ENCODE results near the gene VAMP5.
"Not testable (repeated sequence)": the region's sequence is repeated elsewhere in the genome, so short reads cannot be mapped to it uniquely, and the experiment has no call there.

VAMP5 gene

DNA sequence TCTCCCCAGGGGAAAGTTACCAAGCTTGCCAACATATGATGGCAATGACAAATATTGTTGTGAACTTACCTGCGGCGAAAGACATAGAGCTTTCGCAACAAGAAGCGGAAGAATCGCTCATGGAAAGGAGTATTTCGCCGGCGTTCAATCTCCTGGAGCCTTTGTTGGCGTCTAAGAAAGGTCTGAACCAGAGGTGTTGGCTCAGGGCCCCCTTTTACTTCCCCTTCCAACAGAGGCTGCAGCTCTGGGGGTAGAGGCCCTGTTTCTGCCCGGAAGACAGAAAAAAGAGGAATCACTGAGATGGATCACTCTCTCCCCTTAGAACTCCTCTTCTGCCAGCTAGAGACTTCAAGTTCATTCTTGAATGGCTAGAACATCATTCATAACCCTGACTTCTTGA is 33.7 kb upstream of the VAMP5 start:
- no peak for DNase-seq (ENCODE audit: low spot score)

DNA sequence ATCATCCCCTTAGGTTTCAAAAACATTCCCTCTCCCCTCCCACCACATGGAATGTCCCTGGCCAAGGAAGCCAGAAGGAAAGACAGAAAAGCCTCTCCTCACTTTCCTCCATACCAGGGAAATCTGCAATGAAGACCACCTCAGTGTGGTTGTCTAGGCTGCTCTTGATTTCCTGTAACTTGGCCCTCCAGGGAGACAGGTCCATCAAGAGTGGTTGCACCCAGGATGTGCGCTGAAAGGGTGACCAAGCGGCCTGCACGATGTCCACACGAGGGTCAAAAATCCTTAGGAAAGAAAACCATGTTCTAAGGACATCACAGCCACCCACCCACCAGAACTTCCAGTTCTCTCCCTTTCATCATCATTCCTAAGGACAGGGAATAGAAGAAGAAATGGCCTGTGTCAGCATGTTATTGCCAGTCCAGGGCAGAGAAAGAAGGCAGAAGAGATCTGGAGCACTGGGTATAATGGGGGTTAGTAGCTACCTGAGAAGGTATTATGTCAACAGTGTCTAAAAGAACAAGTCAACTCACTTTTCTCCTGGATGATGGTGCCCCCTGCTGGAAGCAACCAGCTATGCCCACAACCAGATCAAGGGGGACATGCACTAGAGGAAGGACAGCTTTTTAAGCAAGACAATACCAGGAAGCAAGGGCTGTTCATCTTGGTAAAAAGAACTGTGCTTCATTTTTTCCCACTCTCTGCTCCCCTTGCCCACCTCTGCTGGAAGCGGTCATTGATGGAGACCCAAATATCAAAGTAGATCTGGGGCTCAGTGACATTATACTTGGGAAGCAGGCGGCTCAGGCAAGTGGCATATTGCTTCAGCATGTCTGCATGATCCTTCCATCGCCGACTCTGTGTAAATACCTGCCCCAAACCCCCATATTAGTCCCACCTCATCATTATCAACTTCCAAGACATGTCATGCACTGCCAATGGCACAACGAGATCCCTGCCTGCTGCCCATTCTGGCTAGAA is 32.2 kb upstream of the VAMP5 start:
- peak; percentile 58 for DNase-seq (ENCODE audit: low spot score)

DNA sequence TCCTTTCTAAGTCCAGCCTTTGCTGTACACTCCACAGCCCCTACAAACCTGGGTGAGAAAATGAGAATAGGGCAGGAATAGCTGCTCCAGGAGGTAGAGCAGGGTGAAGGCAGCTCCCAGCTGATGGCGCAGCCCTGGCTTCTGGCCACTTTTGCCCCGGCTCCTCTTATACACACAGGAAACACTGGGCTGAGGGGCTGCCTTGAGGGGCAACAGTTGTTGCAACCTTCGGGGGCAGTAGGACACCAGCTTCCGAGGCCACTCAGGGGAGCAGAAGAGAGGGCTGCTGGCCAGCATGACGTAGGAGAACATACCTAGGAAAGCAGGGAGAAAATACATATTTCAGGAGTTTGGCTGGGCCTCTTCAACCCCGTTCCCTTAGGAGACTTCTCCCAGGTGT is 31.0 kb upstream of the VAMP5 start:
- no peak for DNase-seq (ENCODE audit: low spot score)

DNA sequence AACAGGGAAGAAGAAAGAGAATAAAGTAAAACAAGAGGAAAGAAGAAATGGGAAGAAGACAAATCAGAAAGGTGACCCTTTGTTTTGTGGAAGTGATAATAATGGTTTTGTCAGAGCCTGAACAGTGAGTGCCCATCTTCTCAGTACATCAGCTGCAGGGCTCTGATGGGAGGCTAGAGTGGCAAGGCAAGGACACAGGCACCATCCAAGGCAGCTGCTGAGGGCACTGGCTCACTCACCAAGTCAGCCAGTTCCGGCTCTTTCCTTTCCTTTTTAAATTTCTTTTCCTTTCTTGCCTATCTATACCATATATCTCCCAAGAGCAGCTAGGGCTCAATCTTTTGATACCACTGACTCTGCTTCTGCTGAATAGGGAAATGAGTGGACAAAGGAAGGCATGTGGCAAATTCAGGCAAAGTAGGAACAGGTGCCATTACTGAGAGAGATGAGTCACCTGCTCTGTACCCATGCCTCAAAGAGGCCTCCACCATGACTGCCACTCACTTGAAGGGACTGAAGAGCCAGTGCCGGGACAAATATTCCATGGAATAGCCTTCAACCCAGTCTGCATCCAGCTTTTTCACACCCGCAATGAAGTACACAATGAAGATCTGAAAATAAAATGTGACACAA is 29.1 kb upstream of the VAMP5 start:
- DNase-seq (ENCODE audit: low spot score), result no peak

DNA sequence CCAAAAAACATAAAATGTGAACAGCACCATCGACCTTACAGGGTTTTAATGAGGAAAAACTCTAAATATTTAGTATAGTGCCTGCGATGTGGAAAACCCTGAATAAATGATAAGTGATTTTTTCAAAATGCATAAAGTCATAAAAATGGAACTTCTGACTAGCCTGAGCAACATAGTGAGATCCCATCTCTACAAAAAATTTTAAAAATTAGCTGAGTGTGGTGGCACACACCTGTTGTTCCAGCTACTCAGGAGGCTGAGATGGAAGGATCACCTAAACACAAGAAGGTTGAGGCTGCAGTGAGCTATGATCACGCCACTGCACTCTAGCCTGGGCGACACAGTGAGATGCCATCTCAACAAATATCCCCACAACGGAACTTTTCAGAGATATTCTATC is 27.1 kb upstream of the VAMP5 start:
- DNase-seq (ENCODE audit: low spot score), result no peak

DNA sequence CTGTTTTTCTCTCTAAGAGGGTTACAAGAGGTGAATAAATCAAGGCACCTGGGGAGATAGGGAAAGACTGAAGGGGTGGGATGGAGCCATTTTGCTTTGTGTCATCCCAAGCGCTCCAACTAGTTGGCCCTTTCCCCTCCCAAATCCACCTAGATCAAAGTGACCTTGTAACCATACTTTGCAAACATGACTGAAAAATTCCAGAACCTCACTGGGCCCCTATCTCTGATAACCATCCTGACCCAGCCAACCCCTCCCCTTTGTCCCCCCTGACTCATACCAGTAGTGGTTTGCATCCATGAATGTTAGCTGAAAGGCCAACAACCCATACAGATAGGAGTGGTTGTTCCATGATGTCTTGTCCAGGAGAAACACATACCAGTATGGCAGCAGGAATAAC is 26.1 kb upstream of the VAMP5 start:
- no peak for DNase-seq (ENCODE audit: low spot score)

DNA sequence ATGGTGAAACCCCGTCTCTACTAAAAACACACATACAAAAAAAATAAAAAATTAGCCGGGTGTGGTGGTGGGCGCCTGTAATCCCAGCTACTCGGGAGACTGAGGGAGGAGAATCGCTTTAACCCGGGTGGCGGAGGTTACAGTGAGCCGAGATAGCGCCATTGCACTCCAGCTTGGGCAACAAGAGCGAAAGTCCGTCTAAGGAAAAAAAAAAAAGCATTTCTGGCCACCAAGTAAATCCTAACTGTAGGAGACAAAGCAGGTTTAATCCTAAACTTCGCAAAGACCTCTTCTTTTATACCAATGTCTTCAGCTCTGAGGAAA is 23.9 kb upstream of the VAMP5 start:
- not testable (repeated sequence) for DNase-seq (ENCODE audit: low spot score)

DNA sequence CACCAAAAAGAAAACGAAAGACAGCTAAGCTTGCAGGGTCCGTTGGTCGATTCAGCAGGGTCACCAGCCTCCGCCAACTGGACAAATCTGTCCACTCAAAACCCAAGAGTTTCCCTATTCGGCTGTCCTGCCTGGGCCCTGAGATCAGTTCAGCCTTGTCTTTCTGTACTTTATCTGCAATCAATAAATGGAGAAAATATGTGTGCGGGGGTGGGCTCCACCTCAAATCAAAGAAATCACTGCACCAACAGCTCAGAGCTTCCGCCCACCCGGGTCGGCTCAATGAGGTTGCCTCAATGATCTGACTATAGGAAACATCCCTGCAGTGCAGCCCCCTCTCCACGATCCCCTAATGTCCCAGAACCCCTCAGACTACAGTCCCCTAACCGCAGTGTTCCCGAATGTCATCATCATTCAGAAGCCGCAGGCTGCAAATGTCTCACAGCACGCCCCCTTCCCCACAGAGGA is 23.4 kb upstream of the VAMP5 start:
- DNase-seq (ENCODE audit: low spot score), result no peak

DNA sequence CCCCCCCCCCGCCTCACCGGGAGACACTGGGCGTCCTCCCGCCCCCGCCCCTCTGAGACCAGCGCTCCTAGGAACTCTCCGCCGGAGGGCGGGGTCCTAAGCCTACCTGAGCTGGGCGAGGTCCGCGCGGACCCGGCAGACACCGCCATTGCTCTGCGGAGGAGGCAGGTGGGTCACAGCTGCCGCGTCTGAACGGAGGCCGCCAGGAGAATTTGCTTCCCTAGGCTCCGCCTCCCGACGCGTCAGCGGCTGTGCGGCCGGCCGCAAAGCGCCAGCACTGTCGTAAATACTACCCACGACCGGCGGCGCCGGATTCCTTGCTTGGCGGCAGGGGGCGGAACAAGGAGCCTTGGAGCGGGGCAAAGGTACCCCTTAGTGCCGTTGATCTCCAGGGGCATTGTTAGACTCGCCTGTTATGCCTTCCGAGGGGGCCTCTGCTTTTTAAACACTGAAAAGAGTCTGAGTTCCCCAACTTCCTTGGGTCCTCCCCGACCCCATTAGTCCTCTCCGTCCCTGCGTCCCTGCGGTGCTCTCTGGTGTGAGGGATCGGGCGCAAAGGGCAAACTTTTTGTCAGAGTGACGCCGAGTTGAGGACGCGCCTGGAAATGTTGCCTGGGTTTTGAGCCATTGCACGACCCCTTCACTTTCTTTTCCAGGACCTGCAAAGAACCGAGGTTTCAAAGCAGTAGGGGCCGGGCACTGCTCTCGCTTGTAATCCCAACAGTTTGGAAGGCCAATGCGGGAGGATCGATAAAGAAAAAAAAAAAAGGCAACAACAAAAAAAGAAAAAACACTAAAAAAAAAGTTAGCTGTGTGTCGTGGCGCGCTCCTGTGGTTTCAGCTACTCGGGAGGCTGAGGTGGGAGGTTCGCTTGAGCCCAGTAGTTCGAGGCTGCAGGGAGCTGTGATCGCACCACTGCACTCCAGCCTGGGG is 22.7 kb upstream of the VAMP5 start, which contains the start of gene GGCX:
Gene GGCX, minus strand, starts transcription at position 214 of the 933 bp plus-strand sequence. Its CDS starts 65 bp downstream, at position 149.
- DNase-seq (ENCODE audit: low spot score), result peak; percentile 87

DNA sequence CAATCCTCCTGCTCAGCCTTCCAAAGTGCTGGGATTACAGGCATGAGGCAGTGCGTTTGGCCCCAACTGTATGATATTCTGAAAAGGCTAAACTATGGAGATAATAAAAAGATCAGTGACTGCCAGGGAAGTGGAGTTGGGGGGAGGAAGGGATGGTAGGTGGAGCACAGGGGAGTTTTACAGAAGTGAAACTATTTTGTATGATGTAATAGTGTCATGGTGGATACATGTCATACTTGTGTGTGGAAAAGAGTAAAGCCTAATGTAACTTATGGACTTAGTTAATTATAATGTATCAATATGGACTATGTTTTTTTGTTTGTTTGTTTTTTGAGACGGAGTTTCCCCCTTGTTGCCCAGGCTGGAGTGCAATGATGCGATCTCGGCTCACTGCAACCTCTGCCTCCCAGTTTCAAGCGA is 20.1 kb upstream of the VAMP5 start:
- no peak for DNase-seq (ENCODE audit: low spot score)

DNA sequence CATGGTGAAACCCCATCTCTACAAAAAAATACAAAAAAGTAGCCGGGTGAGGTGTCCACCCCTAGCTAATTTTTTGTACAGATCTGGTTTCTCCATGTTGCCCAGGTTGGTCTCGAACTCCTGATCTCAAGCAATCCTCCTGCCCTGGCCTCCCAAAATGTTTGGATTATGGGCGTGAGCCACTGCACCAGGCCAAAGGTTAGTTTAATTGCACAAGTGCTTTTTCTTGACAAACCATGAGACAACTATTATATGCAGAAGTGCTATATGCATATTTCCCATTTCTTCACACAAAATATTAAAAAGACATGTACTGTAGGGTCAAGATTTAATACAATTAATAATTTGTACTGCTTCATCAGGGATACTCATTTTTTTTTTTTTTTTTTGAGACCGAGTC is 18.0 kb upstream of the VAMP5 start:
- no peak for DNase-seq (ENCODE audit: low spot score)

DNA sequence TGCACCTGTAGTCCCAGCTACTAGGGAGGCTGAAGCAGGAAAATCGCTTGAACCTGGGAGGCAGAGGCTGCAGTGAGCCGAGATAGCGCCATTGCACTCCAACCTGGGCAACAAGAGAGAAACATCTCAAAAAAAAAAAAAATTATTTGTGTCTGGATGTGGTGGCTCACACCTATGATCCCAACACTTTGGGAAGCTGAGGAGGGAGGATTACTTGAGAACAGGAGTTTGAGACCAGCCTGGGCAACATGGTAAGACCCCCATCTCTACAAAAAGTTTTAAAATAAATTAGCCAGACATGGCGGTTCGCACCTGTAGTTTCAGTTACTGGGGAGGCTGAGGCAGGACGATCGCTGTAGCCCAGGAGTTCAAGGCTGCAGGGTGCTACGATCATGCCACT is 8.5 kb upstream of the VAMP5 start:
- no peak for DNase-seq (ENCODE audit: low spot score)

DNA sequence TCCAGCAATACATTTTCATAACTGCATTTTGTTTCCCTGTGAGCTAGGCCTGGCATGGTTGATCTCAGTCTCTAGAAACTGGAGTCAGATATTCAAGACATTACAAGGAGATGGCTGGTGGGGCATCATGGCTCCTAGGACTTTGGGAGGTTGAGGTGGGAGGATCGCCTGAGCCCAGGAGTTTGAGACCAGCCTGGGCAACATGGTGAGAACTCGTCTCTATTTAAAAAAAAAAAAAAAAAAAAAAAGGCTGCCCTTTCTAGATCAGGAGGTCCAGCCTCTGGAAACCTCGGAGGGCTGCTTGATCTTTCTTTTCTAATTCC is 7.2 kb upstream of the VAMP5 start:
- DNase-seq (ENCODE audit: low spot score), result no peak

DNA sequence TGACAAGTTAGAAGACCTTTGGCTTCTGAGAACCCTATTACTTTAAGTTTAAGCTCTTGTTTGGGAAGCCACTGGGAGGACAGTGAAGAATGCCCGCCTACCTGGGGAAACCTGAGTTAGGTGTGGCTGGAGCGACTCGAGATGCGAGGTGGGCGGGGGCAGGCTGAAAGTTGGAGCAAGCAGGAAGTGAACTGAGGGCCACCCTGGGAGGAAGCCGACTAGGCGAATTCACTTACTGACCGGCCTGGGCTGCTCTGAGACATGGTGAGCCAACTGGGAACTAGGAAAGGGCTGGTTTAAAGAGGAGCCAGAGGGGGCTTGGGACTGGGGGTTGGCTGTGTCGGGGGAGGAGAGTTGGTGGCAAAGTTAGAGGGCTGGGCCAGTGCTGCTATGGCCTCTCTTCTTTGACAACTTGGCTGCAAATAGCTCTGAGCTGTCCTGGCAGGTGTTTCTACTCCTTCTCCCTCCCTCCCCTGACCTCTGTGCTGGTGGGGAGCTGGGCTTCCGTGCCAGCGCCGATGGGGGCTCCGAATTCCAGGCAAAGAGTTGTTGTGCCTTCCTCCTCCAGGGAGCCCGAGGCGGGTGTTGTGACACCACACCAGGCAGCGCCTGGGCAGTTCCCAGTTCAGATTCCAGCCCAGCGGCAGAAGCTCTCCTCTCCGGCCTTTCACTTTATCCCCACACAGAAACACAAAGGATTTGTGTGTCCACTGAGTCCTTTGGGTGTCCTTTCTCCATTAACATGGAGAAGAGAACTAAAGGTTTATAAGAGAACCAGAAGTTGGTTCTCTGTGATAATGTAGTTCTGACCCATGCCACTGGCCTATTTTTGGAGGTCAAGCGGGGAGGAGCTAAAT is 6.6 kb upstream of the VAMP5 start, which contains the start of gene VAMP8:
Gene VAMP8, plus strand, starts transcription at position 201 of the 857 bp plus-strand sequence. Its CDS starts 61 bp downstream, at position 262.
- no peak for DNase-seq (ENCODE audit: low spot score)

DNA sequence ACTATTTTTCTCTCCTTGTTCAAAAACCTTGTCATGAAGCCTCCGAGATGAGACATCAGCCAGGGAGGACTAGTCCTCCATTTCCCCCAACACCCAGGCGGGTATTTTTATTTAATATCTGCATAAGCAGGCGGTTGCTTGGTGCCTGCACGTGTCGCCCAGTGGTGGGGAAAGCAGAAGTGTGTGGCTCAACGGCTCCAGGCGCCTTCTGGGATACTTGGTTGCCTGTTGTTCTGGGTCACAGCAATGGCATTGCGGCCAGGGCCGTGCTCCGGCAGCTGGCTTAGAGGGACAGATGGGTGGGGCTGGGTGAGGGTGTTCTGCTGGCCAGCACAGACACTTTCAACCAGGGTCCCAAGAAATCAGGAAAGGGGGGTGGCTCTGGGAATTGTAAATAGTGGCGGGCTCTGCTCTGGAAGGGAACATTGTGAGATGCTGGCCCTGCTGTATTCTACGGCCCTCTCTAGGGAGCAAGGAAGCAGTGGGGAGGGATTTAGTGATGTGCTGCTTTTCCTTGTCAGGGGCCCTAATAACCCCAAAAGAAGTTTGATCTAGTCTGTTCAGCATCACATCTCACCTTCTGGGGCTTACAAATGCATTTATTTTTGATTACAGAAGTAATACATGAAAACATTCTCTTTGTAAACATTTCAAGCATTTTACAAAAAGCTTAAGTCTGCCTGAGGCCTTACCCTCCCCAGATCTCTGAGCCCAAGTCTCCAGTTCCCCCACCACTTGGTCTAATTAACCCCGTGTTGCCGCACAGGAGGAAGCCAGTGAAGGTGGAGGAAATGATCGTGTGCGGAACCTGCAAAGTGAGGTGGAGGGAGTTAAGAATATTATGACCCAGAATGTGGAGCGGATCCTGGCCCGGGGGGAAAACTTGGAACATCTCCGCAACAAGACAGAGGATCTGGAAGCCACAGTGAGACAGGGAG is 5.7 kb upstream of the VAMP5 start:
- DNase-seq (ENCODE audit: low spot score), result no peak

DNA sequence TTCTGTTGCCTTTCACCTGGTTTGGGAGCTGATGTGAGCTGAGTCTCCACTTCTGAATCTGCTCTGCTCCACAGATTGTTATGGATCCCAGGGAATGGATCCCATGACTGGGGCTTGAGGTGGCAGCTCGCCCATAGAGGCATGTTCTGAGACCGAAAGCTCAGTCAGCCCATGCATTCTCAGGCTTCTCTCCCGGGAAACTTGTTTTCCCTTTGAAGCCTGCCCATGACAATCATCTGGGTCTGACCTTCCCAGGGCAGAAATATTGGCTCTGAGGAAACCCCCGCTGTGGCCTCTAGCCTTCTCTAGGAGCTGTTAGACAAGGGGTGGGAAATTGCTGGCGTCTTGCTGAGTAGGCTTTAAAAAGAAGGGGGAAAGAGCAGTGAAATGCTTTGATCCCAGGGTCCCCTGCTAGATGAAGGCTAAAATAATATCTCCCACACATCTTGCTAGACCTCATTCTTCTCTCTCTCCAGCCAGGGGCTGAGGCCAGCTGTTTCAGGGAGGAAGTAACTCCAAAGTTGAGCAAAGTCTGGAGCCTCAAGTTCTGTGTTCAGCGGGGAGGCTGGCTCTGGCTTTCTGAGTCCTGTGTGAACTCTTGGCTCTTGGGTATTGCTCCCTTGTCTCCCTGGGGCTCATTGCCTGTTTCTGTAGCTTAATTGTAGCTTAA is 4.8 kb upstream of the VAMP5 start:
- DNase-seq (ENCODE audit: low spot score), result no peak

DNA sequence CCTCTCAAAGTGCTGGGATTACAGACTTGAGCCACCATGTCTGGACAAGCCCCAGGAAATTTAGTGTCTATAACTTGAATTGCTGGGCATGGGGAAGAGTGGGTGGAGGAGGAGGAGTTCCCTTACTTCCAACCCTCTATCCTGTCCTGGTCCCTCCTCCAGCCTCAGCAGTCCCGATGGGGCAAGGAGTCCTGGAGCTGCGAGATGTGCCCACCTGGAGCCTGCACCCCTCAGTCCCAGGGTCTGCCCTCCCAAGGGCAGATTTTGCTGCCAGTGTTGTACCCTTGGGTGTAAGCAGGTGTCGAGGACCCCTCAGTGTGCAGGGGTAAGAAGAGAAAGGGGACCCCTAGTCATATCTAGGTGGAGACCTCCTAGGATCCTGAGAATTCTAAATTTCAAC is 4.0 kb upstream of the VAMP5 start:
- no peak for DNase-seq (ENCODE audit: low spot score)

DNA sequence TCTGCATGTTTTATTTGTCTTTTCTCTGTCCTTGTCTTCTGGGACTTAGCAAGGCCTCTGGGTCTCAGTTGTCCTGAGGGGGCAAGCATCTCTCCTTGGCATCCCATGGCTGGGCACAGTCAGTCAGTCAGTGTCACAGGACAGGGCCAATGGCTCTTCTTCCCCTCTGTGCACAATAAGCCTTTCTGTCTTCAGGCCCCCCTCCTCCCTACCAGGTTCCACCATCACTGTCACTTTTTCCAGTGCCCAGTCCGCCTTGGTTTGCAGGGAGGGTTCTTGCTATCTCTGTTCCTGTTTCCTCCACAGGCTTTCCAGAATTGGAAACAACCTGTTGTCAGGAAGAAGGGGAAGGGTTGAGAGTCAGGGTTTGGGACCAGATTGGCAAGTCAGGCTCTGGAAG is 1.7 kb upstream of the VAMP5 start:
- no peak for DNase-seq (ENCODE audit: low spot score)

DNA sequence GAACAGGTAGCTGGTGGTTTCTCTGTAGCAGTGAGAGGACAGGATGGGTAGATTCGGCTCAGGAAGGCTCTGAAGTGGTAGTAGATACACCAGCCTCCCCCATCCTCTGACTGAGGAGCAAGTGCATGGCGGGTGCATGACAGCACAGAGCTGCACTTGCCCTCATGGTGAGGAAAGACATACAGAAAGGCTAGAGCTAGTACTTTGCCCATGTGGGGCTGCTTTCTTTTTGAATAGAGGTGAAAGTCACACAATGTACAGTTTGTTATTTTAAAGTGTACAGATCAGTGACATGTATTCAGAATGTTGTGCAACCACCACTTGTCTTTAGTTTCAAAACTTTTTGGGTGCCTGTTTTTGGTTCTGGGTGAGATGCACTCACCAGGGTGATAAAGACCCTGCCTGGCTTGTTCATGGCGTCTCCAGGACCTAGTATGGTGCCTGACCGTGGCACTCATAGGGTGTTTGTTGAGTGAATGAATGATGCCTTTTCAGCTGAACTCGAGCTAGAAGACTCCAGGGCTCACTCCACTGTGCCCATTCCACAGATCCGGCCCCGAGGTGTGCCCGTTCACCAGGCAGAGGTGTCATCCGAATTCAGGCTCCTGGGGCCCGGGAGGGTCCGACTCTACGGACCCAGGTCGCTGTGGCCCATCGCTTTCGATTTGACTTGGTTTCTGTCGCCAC is 421 bp upstream of the VAMP5 start:
- DNase-seq (ENCODE audit: low spot score), result no peak

All from hepatic stellate cell (primary cell).